ENCODE data around the gene STIP1. TPM values are rescaled to one million over a fixed set of nuclear protein-coding genes. Genes with fewer than 3 reads are reported as not detected.

Gene STIP1
- 213 to 262 TPM (median 229 TPM) in 5 replicates for total RNA-seq (2022; extraction: Qiagen RNA extraction)

GRCh38 chr11:64185693-64186491 is at the start of gene STIP1:
Gene STIP1 (plus strand): TSS chr11:64186171. CDS start chr11:64186262, 91 bp downstream.

GRCh38 chr11:64165842-64166635 is 19.9 kb upstream of the STIP1 start, which contains the start of gene MACROD1:
Gene MACROD1 (minus strand): TSS chr11:64166113. CDS start chr11:64165994, 119 bp downstream.

GRCh38 chr11:64206457-64207255 is 20.7 kb downstream of the STIP1 start, which contains the start of gene FERMT3:
Gene FERMT3 (plus strand): TSS chr11:64206721. CDS start chr11:64207365, 644 bp downstream.

GRCh38 chr11:64225608-64226506 is 39.9 kb downstream of the STIP1 start, which contains the start of the genes NUDT22 and TRPT1:
Gene NUDT22 (plus strand): TSS chr11:64226274. CDS start chr11:64226653, 379 bp downstream.
Gene TRPT1 (minus strand): TSS chr11:64226186. CDS start chr11:64225860, 326 bp downstream.

GRCh38 chr11:64230171-64230984 is 44.4 kb downstream of the STIP1 start, which contains the start of gene DNAJC4:
Gene DNAJC4 (plus strand): TSS chr11:64230548. CDS start chr11:64230855, 307 bp downstream.

GRCh38 chr11:64233913-64234586 is 48.1 kb downstream of the STIP1 start, which contains the start of gene VEGFB:
Gene VEGFB (plus strand): TSS chr11:64234584. CDS start chr11:64234834, 250 bp downstream.

GRCh38 chr11:64240435-64241240 is 54.7 kb downstream of the STIP1 start, which contains the start of gene FKBP2:
Gene FKBP2 (plus strand): TSS chr11:64241095. CDS start chr11:64242388, 1,293 bp downstream.

GRCh38 chr11:64246871-64247728 is 61.1 kb downstream of the STIP1 start, which contains the start of gene PPP1R14B:
Gene PPP1R14B (minus strand): TSS chr11:64246943. CDS start chr11:64246673, 270 bp downstream.

GRCh38 chr11:64251016-64251752 is 65.2 kb downstream of the STIP1 start, which contains the start of gene PLCB3:
Gene PLCB3 (plus strand): TSS chr11:64251530. CDS start chr11:64251650, 120 bp downstream.

Other genes starting within 250 kb of the STIP1 start
- 12.8 to 15.2 TPM (median 14.3 TPM) in 5 replicates for gene NAA40, start 247.2 kb upstream of the STIP1 start, total RNA-seq (2022; extraction: Qiagen RNA extraction)
- 696 to 1,142 TPM (median 1,073 TPM) in 5 replicates for gene COX8A, start 211.6 kb upstream of the STIP1 start, total RNA-seq (2022; extraction: Qiagen RNA extraction)
- gene OTUB1, start 199.7 kb upstream of the STIP1 start, total RNA-seq (2022; extraction: Qiagen RNA extraction), result 108 to 132 TPM (median 126 TPM) in 5 replicates
- gene FLRT1, start 150.2 kb upstream of the STIP1 start, total RNA-seq (2022; extraction: Qiagen RNA extraction), result 0.05 to 0.07 TPM (median 0.06 TPM) in 4 of 5 replicates, not detected in the other
- gene MACROD1, start 20.1 kb upstream of the STIP1 start, total RNA-seq (2022; extraction: Qiagen RNA extraction), result 8.9 to 15.3 TPM (median 13.1 TPM) in 5 replicates
- gene FERMT3, start 20.6 kb downstream of the STIP1 start, total RNA-seq (2022; extraction: Qiagen RNA extraction), result 0.85 to 3.0 TPM (median 1.3 TPM) in 5 replicates
- 15.6 to 26.8 TPM (median 25.0 TPM) in 5 replicates for gene TRPT1, start 40.0 kb downstream of the STIP1 start, total RNA-seq (2022; extraction: Qiagen RNA extraction)
- 31.4 to 40.3 TPM (median 38.4 TPM) in 5 replicates for gene NUDT22, start 40.1 kb downstream of the STIP1 start, total RNA-seq (2022; extraction: Qiagen RNA extraction)
- gene DNAJC4, start 44.4 kb downstream of the STIP1 start, total RNA-seq (2022; extraction: Qiagen RNA extraction), result 17.5 to 23.5 TPM (median 21.8 TPM) in 5 replicates
- gene VEGFB, start 48.4 kb downstream of the STIP1 start, total RNA-seq (2022; extraction: Qiagen RNA extraction), result 32.0 to 52.7 TPM (median 48.0 TPM) in 5 replicates
- gene FKBP2, start 54.9 kb downstream of the STIP1 start, total RNA-seq (2022; extraction: Qiagen RNA extraction), result 125 to 146 TPM (median 138 TPM) in 5 replicates
- 208 to 384 TPM (median 359 TPM) in 5 replicates for gene PPP1R14B, start 60.8 kb downstream of the STIP1 start, total RNA-seq (2022; extraction: Qiagen RNA extraction)
- gene PLCB3, start 65.4 kb downstream of the STIP1 start, total RNA-seq (2022; extraction: Qiagen RNA extraction), result 17.0 to 23.5 TPM (median 19.6 TPM) in 5 replicates
- gene BAD, start 98.5 kb downstream of the STIP1 start, total RNA-seq (2022; extraction: Qiagen RNA extraction), result 72.5 to 96.8 TPM (median 92.7 TPM) in 5 replicates
- gene GPR137, start 99.7 kb downstream of the STIP1 start, total RNA-seq (2022; extraction: Qiagen RNA extraction), result 32.9 to 50.2 TPM (median 46.3 TPM) in 5 replicates
- gene KCNK4, start 105.1 kb downstream of the STIP1 start, total RNA-seq (2022; extraction: Qiagen RNA extraction), result 0.07 to 0.14 TPM in 2 of 5 replicates, not detected in the others
- gene CATSPERZ, start 114.2 kb downstream of the STIP1 start, total RNA-seq (2022; extraction: Qiagen RNA extraction), result 2.2 to 3.2 TPM (median 2.6 TPM) in 5 replicates
- 38.1 to 59.3 TPM (median 55.6 TPM) in 5 replicates for gene ESRRA, start 119.4 kb downstream of the STIP1 start, total RNA-seq (2022; extraction: Qiagen RNA extraction)
- 377 to 453 TPM (median 410 TPM) in 5 replicates for gene TRMT112, start 131.4 kb downstream of the STIP1 start, total RNA-seq (2022; extraction: Qiagen RNA extraction)
- gene PRDX5, start 131.9 kb downstream of the STIP1 start, total RNA-seq (2022; extraction: Qiagen RNA extraction), result 370 to 500 TPM (median 472 TPM) in 5 replicates
- gene CCDC88B, start 154.0 kb downstream of the STIP1 start, total RNA-seq (2022; extraction: Qiagen RNA extraction), result 8.6 to 10.5 TPM (median 10.2 TPM) in 5 replicates
- 50.3 to 66.1 TPM (median 60.0 TPM) in 5 replicates for gene RPS6KA4, start 173.0 kb downstream of the STIP1 start, total RNA-seq (2022; extraction: Qiagen RNA extraction)